Fibroblast of lung (primary cell): ENCODE measurements around the gene C22orf31.

Experiments
- CTCF ChIP-seq, 2 donors: IDR thresholded peaks in 1 of 2; conservative IDR thresholded peaks in 1 of 2; 1 replicate in 1 of 2; 2 replicates in 1 of 2; pipeline ENCODE4 v1.5.1; 2011 to 2012; ENCODE audit warnings: low read length in 2 of 2, control low read depth in 1 of 2, inconsistent platforms in 1 of 2, low read depth in 1 of 2, mild to moderate bottlenecking in 1 of 2
- EZH2 ChIP-seq: IDR thresholded peaks from 2 replicates; pipeline ENCODE4 v1.5.1; 2012; ENCODE audit warnings: low read length, control low read depth, mild to moderate bottlenecking; ENCODE audit errors: missing control alignments

- TF ChIP-seq CTCF (conservative IDR thresholded peaks at IDR 0.05 in 1 of 2, IDR thresholded peaks at IDR 0.05 in 1 of 2; ENCODE audit: low read depth in 1 of 2, low read length in 2 of 2) (no peak), EZH2 (no peak)
Observed at GRCh38 chr22:29081517-29082236, 20.0 kb upstream of the C22orf31 start.
